IPS-18c (cell line): Measurements from ENCODE around the gene UBA6.

Source experiments
- H3K4me3 ChIP-seq: 2 replicates; pipeline ENCODE4 v1.7.0; 2013; ENCODE audit warnings: low read depth, mild to moderate bottlenecking, low read length, moderate library complexity; ENCODE audit not compliant: insufficient read depth
- H3K9me3 ChIP-seq: one replicate; pipeline ENCODE4 v1.6.1; 2013; ENCODE audit warnings: mild to moderate bottlenecking, low read length, moderate library complexity; ENCODE audit not compliant: control insufficient read depth, insufficient read depth

Gene UBA6

DNA sequence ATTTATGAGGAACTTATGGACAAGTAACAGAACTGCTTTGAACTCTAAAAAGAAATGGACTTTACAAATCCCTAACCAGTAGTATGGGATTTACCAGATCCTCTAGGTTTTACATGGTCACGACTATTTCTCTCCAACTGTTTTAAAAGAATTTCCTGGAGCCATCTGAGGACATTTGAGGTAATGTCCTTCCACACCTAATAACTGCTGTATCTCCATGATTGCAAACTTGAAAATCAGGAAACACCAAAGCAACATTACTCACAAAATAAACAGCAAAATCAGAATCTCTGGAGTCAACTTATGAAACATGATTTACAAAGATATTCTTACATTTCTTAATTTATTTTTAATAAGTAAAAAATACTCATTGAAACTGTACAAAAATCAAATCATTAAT lies 84.5 kb downstream of the UBA6 start:
- no peak overlapping the region for H3K4me3 ChIP-seq

DNA sequence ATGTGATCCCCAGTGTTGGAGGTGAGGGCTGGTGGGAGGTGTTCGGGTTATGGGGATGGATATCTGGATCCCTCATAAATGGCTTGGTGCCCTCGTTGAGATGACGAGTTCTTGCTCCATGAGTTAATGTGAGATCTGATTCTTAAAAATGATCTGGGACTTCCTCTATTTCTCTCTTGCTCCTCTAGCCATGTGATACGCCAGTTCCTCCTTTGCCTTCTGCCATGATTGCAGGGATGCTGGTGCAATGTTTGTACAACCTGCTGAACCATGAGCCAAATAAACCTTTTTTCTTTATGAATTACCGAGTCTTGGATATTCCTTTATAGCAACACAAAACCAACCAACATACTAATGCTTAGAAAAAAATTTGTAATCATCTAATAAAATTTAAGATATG lies 85.8 kb downstream of the UBA6 start:
- H3K9me3 ChIP-seq = no peaks in the 10 kb centered on the region

More for the DNA sequence above, 84.5 kb downstream of the UBA6 start:
- H3K9me3 ChIP-seq = no peaks in the 10 kb centered on the region

GRCh38 chr4:67614186-67614585 lies 86.8 kb downstream of the UBA6 start:
- no peak overlapping the region for H3K4me3 ChIP-seq
- H3K9me3 ChIP-seq = no peaks in the 10 kb centered on the region

More for the DNA sequence above, 85.8 kb downstream of the UBA6 start:
- H3K4me3 ChIP-seq = no peak overlapping the region

GRCh38 chr4:67608027-67608426 lies 92.9 kb downstream of the UBA6 start:
- H3K4me3 ChIP-seq = no peak overlapping the region

GRCh38 chr4:67604749-67605148 lies 96.2 kb downstream of the UBA6 start:
- H3K4me3 ChIP-seq = no peak overlapping the region
- H3K9me3 ChIP-seq = no peaks in the 10 kb centered on the region

More at GRCh38 chr4:67608027-67608426, 92.9 kb downstream of the UBA6 start:
- H3K9me3 ChIP-seq = no peaks in the 10 kb centered on the region

DNA sequence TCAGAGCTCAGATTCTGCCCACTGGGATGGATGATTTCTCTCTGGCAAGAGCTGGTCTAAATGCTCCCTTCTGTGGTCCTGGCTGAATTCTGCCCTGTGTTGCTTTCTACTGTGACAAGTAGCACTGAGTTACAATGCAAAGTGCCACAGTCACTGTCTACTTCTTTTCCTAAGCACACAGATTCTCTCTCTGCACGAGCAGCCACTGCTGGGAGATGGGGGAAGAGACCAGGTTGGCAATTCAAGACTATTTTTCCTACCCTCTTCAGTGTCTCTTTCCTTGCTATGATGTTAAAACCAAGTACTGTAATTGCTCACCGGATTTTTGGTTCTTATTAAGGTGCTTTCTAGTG lies 97.0 kb downstream of the UBA6 start:
- no peaks in the 10 kb centered on the region for H3K9me3 ChIP-seq
- no peak overlapping the region for H3K4me3 ChIP-seq

GRCh38 chr4:67603310-67604028 lies 97.5 kb downstream of the UBA6 start:
- Histone ChIP-seq H3K4me3 (no peak overlapping the region), H3K9me3 (no peaks in the 10 kb centered on the region)

DNA sequence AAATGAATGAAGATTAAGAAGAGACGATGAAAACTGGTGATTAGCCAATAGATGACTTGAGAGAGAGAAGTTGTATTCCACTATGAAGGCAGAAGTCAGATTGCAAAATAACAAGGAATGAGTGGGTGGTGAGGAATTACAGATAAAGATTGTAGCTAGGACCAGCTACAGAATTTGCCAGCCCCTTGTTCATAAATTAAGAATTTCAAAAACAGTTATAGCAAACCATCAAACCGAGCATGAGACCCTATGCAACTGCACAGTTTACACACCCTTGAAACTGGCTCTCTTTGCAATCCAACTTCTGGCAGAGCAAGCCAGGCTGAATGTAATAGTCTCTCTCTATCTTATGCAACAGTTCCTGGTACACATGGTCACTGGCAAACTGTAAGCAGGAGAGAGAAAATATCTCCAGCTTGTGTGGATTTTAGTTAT lies 107.2 kb downstream of the UBA6 start:
- peaks cover 2% of the 10 kb centered on the region for H3K9me3 ChIP-seq
- H3K4me3 ChIP-seq = no peak overlapping the region

- Histone ChIP-seq H3K4me3 (no peak overlapping the region), H3K9me3 (no peaks in the 10 kb centered on the region)
Observed at GRCh38 chr4:67587156-67587555, 113.8 kb downstream of the UBA6 start.

GRCh38 chr4:67584496-67584895 lies 116.5 kb downstream of the UBA6 start:
- Histone ChIP-seq H3K9me3 (no peaks in the 10 kb centered on the region), H3K4me3 (no peak overlapping the region)

DNA sequence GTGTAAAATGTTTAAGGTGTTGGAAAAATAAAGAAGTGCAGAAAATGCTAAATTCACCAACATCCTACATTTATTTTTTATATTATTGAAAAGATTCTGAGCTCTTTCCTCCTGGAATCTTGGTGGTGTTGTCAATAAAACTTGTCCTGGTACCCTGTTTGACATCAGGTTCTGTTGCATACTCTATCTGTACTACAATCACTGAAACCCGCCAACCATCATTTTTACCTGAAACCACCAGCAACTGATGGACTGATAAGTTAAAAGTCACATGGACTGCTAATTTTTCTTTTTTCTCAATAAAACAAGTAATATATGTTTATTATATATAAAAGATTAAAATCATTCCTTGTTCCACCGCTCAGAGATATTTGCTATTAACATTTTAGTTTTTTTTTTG lies 119.0 kb downstream of the UBA6 start:
- Histone ChIP-seq H3K4me3 (no peak overlapping the region), H3K9me3 (no peaks in the 10 kb centered on the region)

GRCh38 chr4:67581208-67581857 lies 119.6 kb downstream of the UBA6 start:
- no peak overlapping the region for H3K4me3 ChIP-seq
- H3K9me3 ChIP-seq = no peaks in the 10 kb centered on the region

GRCh38 chr4:67580577-67580976 lies 120.4 kb downstream of the UBA6 start:
- H3K9me3 ChIP-seq = no peaks in the 10 kb centered on the region
- H3K4me3 ChIP-seq = no peak overlapping the region

DNA sequence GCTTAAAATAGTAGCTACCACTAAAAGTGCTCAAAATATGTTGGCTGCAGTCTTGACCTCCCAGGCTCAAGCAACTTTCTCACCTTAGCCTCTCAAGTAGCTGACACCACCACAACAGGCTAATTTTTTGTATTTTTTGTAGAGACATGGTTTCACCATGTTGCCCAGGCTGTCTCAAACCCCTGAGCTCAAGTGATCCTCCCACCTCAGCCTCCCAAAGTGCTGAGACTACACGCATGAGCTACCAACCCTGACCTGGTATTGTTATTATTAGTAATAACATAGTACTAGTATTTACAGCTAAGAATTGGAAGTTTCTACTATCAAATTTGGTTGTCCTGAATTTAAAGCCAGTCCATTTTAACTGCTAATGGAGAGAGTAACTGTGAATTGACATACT lies 124.4 kb downstream of the UBA6 start:
- Histone ChIP-seq H3K9me3 (no peaks in the 10 kb centered on the region), H3K4me3 (no peak overlapping the region)

GRCh38 chr4:67576059-67576466 lies 124.9 kb downstream of the UBA6 start:
- H3K4me3 ChIP-seq = no peak overlapping the region
- no peaks in the 10 kb centered on the region for H3K9me3 ChIP-seq

DNA sequence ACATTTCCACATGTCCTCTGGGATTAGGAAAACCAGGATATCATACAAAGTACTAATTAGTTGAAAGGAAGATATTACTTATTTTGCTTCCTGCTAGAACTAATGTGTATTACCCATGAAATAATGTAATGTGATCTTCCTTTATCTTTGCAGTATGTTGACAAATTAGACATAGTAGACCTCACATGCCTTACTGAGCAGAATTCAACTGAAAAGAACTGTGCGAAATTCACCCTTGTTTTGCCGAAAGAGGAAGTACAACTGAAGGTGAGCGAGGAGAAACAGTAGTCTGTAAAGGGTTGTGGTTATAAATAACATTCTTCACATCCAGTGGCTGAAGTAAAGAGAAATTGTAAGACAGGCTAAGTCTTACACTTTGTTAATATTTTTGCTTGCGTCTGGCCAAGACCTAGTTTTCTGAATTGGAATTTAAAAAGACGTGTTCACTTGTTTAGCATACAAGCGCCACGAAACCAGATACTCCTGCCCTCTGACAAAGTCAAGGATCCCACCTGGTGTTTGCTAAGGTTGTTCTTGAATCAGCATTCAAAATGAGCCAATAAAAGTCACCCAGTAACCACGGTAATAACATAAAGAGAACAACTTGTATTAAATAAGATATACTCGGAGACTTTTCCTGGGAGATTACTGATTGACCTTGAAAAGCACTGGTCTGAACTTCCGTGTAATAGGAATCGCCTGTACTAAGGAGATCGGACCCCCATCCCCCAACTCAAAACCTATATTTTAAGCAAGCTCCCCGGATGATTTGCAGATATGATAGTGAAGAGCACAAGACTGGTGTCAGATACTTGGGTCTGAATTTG lies 125.5 kb downstream of the UBA6 start:
- no peak overlapping the region for H3K4me3 ChIP-seq
- H3K9me3 ChIP-seq = no peaks in the 10 kb centered on the region

GRCh38 chr4:67573193-67573592 lies 127.8 kb downstream of the UBA6 start:
- no peaks in the 10 kb centered on the region for H3K9me3 ChIP-seq
- no peak overlapping the region for H3K4me3 ChIP-seq

DNA sequence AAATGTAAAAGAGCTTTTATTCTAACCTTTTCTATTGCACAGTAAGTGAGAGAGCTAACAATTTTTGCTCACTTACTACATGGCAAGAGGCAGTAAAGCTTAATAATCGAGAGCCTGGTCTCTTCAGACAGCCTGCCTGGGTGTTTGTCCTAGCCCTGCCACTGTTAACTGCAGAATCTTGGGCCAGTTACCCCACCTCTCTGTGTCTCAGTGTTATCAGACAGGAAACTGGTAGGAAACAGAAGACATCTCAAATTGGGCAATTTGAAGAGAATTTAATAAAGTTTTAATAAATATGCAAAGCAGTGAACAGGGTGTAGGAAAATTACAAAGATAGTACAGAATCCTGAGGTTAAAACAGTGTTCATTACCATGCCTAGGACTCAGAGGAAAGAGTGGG lies 129.0 kb downstream of the UBA6 start:
- Histone ChIP-seq H3K4me3 (no peak overlapping the region), H3K9me3 (no peaks in the 10 kb centered on the region)
